ENCODE data around the gene CPNE4. TPM values are rescaled to one million over a fixed set of nuclear protein-coding genes. Genes with fewer than 3 reads are reported as not detected.

Gene CPNE4
- total RNA-seq, 1 donor from 2014 or later = 0.26 TPM

GRCh38 chr3:131995891-131996290 lies 38.9 kb downstream of the CPNE4 start:
- H3K27me3 ChIP-seq = no peaks in the 10 kb centered on the region
- ATAC-seq (no peak), DNase-seq (no peak)
- H3K36me3 ChIP-seq = no peaks in the 10 kb centered on the region
- intact Hi-C loops (cut with DNase I) = no loop called here
- no peaks in the 10 kb centered on the region for H3K9me3 ChIP-seq
- TF ChIP-seq CTCF (IDR thresholded peaks at IDR 0.05) = no peak
- no peaks in the 10 kb centered on the region for H3K4me1 ChIP-seq
- no peak overlapping the region for H3K4me3 ChIP-seq
- H3K27ac ChIP-seq = no peak overlapping the region

- intact Hi-C loops (cut with DNase I) = no loop called here
- H3K27me3 ChIP-seq = no peaks in the 10 kb centered on the region
- ATAC-seq = no peak
- no peak overlapping the region for H3K4me3 ChIP-seq
- H3K4me1 ChIP-seq = no peaks in the 10 kb centered on the region
- no peak for DNase-seq
- no peak for TF ChIP-seq CTCF (IDR thresholded peaks at IDR 0.05)
- no peak overlapping the region for H3K27ac ChIP-seq
- no peaks in the 10 kb centered on the region for H3K9me3 ChIP-seq
- H3K36me3 ChIP-seq = no peaks in the 10 kb centered on the region
Observed at GRCh38 chr3:131989318-131989717, 45.5 kb downstream of the CPNE4 start.

GRCh38 chr3:131988209-131988608 lies 46.6 kb downstream of the CPNE4 start:
- Histone ChIP-seq H3K9me3 (no peaks in the 10 kb centered on the region), H3K27me3 (no peaks in the 10 kb centered on the region), H3K36me3 (no peaks in the 10 kb centered on the region), H3K27ac (no peak overlapping the region), H3K4me3 (no peak overlapping the region), H3K4me1 (no peaks in the 10 kb centered on the region)
- no peak for TF ChIP-seq CTCF (IDR thresholded peaks at IDR 0.05)
- DNase-seq (no peak), ATAC-seq (no peak)
- intact Hi-C loops (cut with DNase I) = no loop called here

GRCh38 chr3:131983689-131984088 lies 51.1 kb downstream of the CPNE4 start:
- ATAC-seq = no peak
- no peak for DNase-seq
- no peaks in the 10 kb centered on the region for H3K27me3 ChIP-seq
- no peaks in the 10 kb centered on the region for H3K36me3 ChIP-seq
- no peak overlapping the region for H3K27ac ChIP-seq
- no peaks in the 10 kb centered on the region for H3K4me1 ChIP-seq
- intact Hi-C loops (cut with DNase I) = no loop called here
- no peak overlapping the region for H3K4me3 ChIP-seq
- H3K9me3 ChIP-seq = no peaks in the 10 kb centered on the region
- TF ChIP-seq CTCF (IDR thresholded peaks at IDR 0.05) = no peak

- intact Hi-C loops (cut with DNase I) = no loop called here
- no peaks in the 10 kb centered on the region for H3K36me3 ChIP-seq
- DNase-seq (no peak), ATAC-seq (no peak)
- TF ChIP-seq CTCF (IDR thresholded peaks at IDR 0.05) = no peak
- H3K9me3 ChIP-seq = no peaks in the 10 kb centered on the region
- H3K4me3 ChIP-seq = no peak overlapping the region
- no peak overlapping the region for H3K27ac ChIP-seq
- no peaks in the 10 kb centered on the region for H3K4me1 ChIP-seq
- H3K27me3 ChIP-seq = no peaks in the 10 kb centered on the region
Observed at GRCh38 chr3:131981323-131981722, 53.5 kb downstream of the CPNE4 start.

- intact Hi-C loops (cut with DNase I) = no loop called here
- no peak for DNase-seq
- no peak for TF ChIP-seq CTCF (IDR thresholded peaks at IDR 0.05)
- Histone ChIP-seq H3K9me3 (no peaks in the 10 kb centered on the region), H3K4me3 (no peak overlapping the region), H3K36me3 (no peaks in the 10 kb centered on the region), H3K27ac (no peak overlapping the region), H3K4me1 (no peaks in the 10 kb centered on the region), H3K27me3 (no peaks in the 10 kb centered on the region)
- no peak for ATAC-seq
Observed at GRCh38 chr3:131976448-131976847, 58.4 kb downstream of the CPNE4 start.
